Activated CD8-positive, alpha-beta T cell treated with anti-CD3 and anti-CD28 coated beads for 36 hours (primary cell): ENCODE results near the gene MYO3B. TPM values are rescaled to one million over a fixed set of nuclear protein-coding genes. Genes with fewer than 3 reads are reported as not detected.

ENCODE experiments used
- ATAC-seq: fragments of 200-7000 bp; cut with Tn5 transposase; one replicate; pipeline ENCODE4 v1.10.0; 2021; ENCODE audit warnings: mild to moderate bottlenecking, moderate library complexity
- CTCF ChIA-PET: fragments of 350-600 bp; sonication (Branson Sonifier 250); formaldehyde crosslinking; loops from one replicate; lab custom pipeline; 2021; ENCODE audit warnings: antibody characterized with exemption; lab: Charles Lee
- POLR2A ChIA-PET: fragments of 350-600 bp; sonication (Branson Sonifier 250); formaldehyde crosslinking; loops from one replicate; lab custom pipeline; 2021; ENCODE audit warnings: antibody characterized with exemption; lab: Charles Lee
- DNase-seq: peaks from one replicate; pipeline ENCODE4 v3.0.0-alpha.2; 2020
- H3K27ac Mint-ChIP-seq: one replicate; pipeline ENCODE4 v1.8.0; 2021; ENCODE audit warnings: mild to moderate bottlenecking, mixed read lengths
- H3K27me3 Mint-ChIP-seq: one replicate; pipeline ENCODE4 v1.8.0; 2021; ENCODE audit warnings: mixed read lengths
- H3K36me3 Mint-ChIP-seq: one replicate; pipeline ENCODE4 v1.8.0; 2021; ENCODE audit warnings: low read depth, mixed read lengths
- H3K4me1 Mint-ChIP-seq: one replicate; pipeline ENCODE4 v1.8.0; 2021; ENCODE audit warnings: low read depth, mixed read lengths
- H3K4me3 Mint-ChIP-seq: one replicate; pipeline ENCODE4 v1.8.0; 2021; ENCODE audit warnings: mild to moderate bottlenecking, moderate library complexity, mixed read lengths
- H3K9me3 Mint-ChIP-seq: one replicate; pipeline ENCODE4 v1.8.0; 2021; ENCODE audit warnings: mixed read lengths
- intact Hi-C: fragments of 100-400 bp; cut with micrococcal nuclease; formaldehyde crosslinking; loops from one replicate; pipeline ENCODE4 v1.10.0; 2022
- total RNA-seq, 2 experiments: library from RNA; stranded (reverse); gene quantifications; one replicate each; pipeline ENCODE4 v1.2.3, GENCODE V29; 2021
- TF ChIP-seq, protein P1 (sequence below): fragments of 200-600 bp; IDR thresholded peaks from one replicate; pipeline ENCODE4 v1.8.0; 2022; ENCODE audit warnings: antibody characterized with exemption, mild to moderate bottlenecking

Gene MYO3B
- total RNA-seq, 2 experiments from 2014 or later = 0.09 to 0.20 TPM

DNA sequence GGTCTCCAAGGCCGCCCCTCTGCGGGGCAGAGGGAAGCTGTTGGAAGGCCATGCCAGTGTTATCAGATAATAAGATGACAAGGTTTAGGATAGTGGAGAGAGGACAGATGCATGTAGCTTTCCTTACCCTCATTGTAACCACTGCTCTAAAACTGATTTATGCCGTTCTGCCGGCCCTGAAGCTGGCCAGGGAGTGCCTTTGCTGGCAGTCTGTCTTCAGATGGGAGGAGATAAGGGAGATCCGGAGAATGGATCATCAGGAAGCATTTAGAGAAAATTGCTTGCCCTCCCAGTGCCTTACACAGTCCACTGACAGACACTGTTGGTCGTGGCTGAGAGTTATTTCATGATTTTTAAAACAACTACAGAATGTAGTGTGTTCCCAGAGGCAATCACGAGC is 35.4 kb upstream of the MYO3B start:
- no peaks in the 10 kb centered on the region for H3K4me1 Mint-ChIP-seq
- no peak overlapping the region for H3K27ac Mint-ChIP-seq
- POLR2A ChIA-PET = no interaction called here
- H3K27me3 Mint-ChIP-seq = peaks cover 2% of the 10 kb centered on the region
- intact Hi-C loops = no loop called here
- H3K9me3 Mint-ChIP-seq = no peaks in the 10 kb centered on the region
- DNase-seq (no peak), ATAC-seq (no peak)
- H3K36me3 Mint-ChIP-seq = no peaks in the 10 kb centered on the region
- CTCF ChIA-PET = no interaction called here
- TF ChIP-seq, protein P1, sequence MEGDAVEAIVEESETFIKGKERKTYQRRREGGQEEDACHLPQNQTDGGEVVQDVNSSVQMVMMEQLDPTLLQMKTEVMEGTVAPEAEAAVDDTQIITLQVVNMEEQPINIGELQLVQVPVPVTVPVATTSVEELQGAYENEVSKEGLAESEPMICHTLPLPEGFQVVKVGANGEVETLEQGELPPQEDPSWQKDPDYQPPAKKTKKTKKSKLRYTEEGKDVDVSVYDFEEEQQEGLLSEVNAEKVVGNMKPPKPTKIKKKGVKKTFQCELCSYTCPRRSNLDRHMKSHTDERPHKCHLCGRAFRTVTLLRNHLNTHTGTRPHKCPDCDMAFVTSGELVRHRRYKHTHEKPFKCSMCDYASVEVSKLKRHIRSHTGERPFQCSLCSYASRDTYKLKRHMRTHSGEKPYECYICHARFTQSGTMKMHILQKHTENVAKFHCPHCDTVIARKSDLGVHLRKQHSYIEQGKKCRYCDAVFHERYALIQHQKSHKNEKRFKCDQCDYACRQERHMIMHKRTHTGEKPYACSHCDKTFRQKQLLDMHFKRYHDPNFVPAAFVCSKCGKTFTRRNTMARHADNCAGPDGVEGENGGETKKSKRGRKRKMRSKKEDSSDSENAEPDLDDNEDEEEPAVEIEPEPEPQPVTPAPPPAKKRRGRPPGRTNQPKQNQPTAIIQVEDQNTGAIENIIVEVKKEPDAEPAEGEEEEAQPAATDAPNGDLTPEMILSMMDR = no peak
- no peak overlapping the region for H3K4me3 Mint-ChIP-seq

DNA sequence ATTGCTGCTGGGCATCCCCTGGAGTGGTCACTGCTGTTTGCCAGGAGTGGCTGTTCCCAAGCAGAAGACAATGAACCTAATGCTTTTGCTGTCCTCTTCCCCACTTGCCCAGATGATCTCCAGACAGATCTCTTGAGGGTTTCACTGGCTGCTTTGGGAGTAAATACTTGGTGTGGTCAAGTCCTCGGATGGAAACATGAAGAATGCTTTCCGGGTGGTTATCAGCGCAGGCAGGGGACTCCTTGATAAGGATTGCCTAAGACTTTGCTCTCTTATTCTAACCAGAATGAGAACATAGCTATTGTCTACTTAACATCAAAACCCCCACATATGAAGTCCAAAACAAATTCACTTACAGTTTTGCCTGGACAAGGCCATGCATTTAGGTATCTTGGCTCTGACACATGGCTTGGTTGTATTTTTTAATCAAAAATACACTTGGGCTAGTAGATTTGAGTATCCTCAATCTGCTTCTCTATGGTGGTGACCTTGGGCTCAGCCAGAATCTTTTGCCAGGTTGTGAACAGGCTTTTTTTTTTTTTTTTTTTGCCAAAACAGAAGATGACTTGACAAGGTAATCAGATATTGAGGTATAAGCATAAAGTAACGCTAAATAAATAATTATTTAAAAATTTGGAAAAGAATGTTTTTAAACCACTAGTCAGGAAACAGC is 34.8 kb upstream of the MYO3B start:
- CTCF ChIA-PET = no interaction called here
- intact Hi-C loops = no loop called here
- Mint-ChIP-seq H3K27ac (no peak overlapping the region), H3K9me3 (no peaks in the 10 kb centered on the region), H3K27me3 (peaks cover 2% of the 10 kb centered on the region), H3K4me1 (no peaks in the 10 kb centered on the region), H3K4me3 (no peak overlapping the region), H3K36me3 (no peaks in the 10 kb centered on the region)
- POLR2A ChIA-PET = no interaction called here
- TF ChIP-seq, protein P1 = no peak
- DNase-seq (no peak), ATAC-seq (no peak)

DNA sequence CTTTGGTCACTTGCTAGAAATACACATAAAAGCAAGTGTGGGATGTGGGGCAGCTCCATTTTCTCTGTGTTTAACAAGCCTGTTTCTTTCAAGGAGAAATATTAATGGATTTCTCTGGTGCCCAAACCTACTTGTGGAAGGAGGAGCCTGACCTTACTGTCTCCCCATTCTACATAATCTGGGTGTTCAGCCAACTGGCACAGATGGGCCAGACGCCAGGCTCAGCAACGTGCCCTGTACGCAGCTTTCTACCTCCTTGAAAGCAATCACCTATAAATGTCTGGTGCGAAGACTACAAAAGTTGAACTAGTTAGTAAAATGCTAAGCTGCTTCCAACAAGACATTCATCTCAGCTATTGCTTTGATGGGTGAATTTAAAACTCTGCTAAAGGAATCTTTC is 33.2 kb upstream of the MYO3B start:
- ATAC-seq (no peak), DNase-seq (no peak)
- peaks cover 2% of the 10 kb centered on the region for H3K27me3 Mint-ChIP-seq
- no peak overlapping the region for H3K27ac Mint-ChIP-seq
- ChIA-PET CTCF (no interaction called here), POLR2A (no interaction called here)
- intact Hi-C loops = no loop called here
- H3K36me3 Mint-ChIP-seq = no peaks in the 10 kb centered on the region
- H3K4me1 Mint-ChIP-seq = no peaks in the 10 kb centered on the region
- TF ChIP-seq, protein P1 = no peak
- H3K9me3 Mint-ChIP-seq = no peaks in the 10 kb centered on the region
- H3K4me3 Mint-ChIP-seq = no peak overlapping the region

DNA sequence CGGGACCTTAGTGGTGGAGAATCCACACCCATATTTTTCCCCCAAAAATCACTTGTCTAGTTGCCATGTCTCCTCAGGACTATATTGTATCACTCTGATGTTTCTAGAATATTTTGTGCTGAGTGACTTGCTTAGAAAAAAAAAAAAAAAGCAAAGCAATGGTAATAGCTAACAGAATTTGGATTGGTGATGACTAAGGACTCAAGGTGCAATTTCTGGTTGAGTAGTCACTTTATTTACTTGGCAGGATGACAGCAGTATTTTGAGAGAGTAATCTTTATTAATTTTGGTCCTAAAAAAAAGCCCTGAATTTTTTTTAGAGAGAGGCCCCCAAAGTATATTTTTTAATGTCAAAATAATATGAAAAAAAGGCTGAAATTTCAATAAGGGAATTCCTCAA is 32.8 kb upstream of the MYO3B start:
- ChIA-PET POLR2A (no interaction called here), CTCF (no interaction called here)
- no peaks in the 10 kb centered on the region for H3K9me3 Mint-ChIP-seq
- H3K27me3 Mint-ChIP-seq = peaks cover 2% of the 10 kb centered on the region
- intact Hi-C loops = no loop called here
- no peaks in the 10 kb centered on the region for H3K4me1 Mint-ChIP-seq
- H3K27ac Mint-ChIP-seq = no peak overlapping the region
- TF ChIP-seq, protein P1 = no peak
- no peak for ATAC-seq
- H3K4me3 Mint-ChIP-seq = no peak overlapping the region
- H3K36me3 Mint-ChIP-seq = no peaks in the 10 kb centered on the region
- DNase-seq = no peak

DNA sequence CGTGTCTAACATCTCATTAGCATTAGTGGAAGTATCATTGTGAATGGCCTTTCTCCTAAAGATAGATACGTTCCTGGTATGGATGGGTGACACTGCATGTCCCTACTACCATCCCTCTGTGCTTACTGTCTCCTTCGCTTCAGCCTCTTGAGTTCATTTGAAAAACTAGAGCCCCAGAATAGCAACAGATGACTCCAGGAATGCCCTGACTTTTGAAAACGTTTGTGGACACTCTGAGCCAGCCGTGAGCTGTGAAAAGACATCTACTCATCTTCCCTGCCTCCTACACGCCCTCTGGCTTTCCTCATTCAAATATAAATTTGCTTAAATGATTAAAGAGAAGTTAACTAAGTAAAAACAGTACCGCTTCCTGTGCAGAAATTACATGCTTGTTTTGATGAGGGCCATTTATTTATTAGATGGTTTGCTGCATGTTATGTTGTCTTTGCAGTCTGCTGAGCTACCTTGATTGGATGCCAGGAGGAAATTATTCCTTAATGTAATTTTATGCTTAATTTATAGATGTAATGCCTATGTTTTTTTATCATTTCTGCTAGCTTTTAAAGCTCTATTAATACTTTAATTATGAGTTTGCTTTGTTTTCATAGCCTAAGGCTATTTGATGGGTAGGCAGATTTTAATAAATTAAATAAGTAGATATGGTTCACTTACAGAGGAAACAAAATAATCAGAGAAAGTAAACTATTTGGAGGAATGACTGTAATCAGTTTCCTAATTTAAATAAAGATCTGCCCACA is 32.1 kb upstream of the MYO3B start:
- ChIA-PET CTCF (no interaction called here), POLR2A (no interaction called here)
- Mint-ChIP-seq H3K9me3 (no peaks in the 10 kb centered on the region), H3K27me3 (peaks cover 2% of the 10 kb centered on the region), H3K36me3 (no peaks in the 10 kb centered on the region), H3K27ac (no peak overlapping the region), H3K4me1 (no peaks in the 10 kb centered on the region), H3K4me3 (no peak overlapping the region)
- ATAC-seq (no peak), DNase-seq (no peak)
- intact Hi-C loops = no loop called here
- TF ChIP-seq, protein P1 = no peak
